Measurements from ENCODE around the gene POU2AF1.

POU2AF1 gene

DNA sequence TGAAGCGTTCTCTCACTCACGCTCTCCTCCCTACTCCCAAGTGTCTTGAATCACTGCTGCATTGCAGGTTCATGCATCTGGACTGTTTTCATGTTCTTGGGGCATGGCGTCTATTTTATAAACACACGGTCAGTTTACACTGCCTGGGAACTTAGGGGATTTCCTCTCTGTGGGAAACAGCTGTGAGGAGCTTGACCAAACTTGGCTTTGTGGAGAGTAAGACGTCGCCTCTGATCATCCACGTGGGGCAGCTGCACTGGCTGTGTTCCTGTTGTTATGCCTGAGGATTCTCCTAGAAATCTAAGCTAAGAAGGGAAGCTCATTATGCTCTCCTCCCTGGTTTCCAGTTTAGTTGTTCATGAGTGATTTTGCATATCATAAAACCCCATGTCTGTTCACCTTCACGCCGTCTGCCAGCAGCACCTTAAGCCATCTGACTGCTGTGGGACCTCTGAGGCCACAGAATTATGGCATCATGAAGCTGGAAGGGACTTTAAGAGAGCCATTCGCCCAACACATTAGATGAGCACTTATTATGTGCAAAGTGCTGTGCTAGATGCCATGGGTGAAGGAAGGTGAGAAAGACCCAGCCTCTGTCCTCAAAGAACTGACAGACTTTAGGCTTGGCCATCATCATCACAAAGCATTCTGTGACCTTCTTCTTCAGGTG, 38.8 kb upstream of the POU2AF1 start:
- no peaks in the 10 kb centered on the region for H3K27me3 ChIP-seq (ENCODE audit: control insufficient read depth, insufficient read depth, low read length)
- no peak overlapping the region for H3K27ac ChIP-seq (ENCODE audit: low read length)
- no peak overlapping the region for H3K4me3 ChIP-seq (ENCODE audit: low read length)
- no peaks in the 10 kb centered on the region for H3K4me1 ChIP-seq (ENCODE audit: control insufficient read depth, low read depth, low read length)
- no peaks in the 10 kb centered on the region for H3K9me3 ChIP-seq (ENCODE audit: control insufficient read depth, low read depth, low read length)
- no peaks in the 10 kb centered on the region for H3K36me3 ChIP-seq (ENCODE audit: control insufficient read depth, low read depth, low read length)
- no peak overlapping the region for H3K9ac ChIP-seq (ENCODE audit: low read length)

- H3K27ac ChIP-seq (ENCODE audit: low read length), result no peak overlapping the region
Measured at GRCh38 chr11:111417011-111417765, 38.1 kb upstream of the POU2AF1 start.

DNA sequence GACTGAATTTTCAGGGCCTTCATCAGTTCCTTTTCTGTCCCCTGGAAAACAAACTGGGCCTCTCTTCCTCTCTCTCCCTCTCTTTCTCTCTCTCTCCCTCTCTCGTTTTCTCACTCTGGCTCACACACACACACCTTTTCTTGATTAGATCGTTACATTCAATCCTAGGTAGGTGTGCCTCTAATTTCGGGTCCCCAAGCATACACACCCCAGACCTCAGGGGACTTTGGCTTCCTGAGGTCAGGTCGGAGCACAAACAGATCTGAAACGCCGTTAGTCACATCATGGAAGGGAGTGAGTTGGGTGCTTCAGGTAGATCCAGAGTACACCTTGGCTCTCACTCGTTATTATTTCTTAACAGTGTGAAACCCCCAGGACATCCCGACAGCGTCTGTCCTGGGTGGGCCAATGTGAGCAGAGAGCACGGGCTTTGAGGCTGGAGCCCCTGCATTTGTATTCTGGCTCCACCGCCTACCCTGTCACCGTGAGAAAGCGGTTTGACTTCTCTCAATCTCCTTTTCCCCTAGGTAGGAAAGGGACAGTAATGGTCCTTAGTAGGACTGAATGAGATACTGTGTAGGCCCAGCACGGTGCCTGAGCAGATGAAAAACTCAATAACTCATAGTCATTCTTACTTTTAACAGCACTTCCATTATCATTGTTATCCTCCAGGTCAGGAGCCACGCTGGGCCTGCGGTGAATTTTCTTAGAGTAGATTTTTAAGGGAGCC, 37.3 kb upstream of the POU2AF1 start:
- H3K36me3 ChIP-seq (ENCODE audit: control insufficient read depth, low read depth, low read length), result no peaks in the 10 kb centered on the region
- H3K9me3 ChIP-seq (ENCODE audit: control insufficient read depth, low read depth, low read length), result no peaks in the 10 kb centered on the region
- H3K27me3 ChIP-seq (ENCODE audit: control insufficient read depth, insufficient read depth, low read length), result no peaks in the 10 kb centered on the region
- H3K4me1 ChIP-seq (ENCODE audit: control insufficient read depth, low read depth, low read length), result no peaks in the 10 kb centered on the region
- H3K4me3 ChIP-seq (ENCODE audit: low read length), result no peak overlapping the region
- H3K9ac ChIP-seq (ENCODE audit: low read length), result no peak overlapping the region
- H3K27ac ChIP-seq (ENCODE audit: low read length), result no peak overlapping the region

More at GRCh38 chr11:111417011-111417765, 38.1 kb upstream of the POU2AF1 start:
- Histone ChIP-seq H3K9me3 (ENCODE audit: control insufficient read depth, low read depth, low read length) (no peaks in the 10 kb centered on the region), H3K4me1 (ENCODE audit: control insufficient read depth, low read depth, low read length) (no peaks in the 10 kb centered on the region), H3K36me3 (ENCODE audit: control insufficient read depth, low read depth, low read length) (no peaks in the 10 kb centered on the region), H3K9ac (ENCODE audit: low read length) (no peak overlapping the region), H3K4me3 (ENCODE audit: low read length) (no peak overlapping the region), H3K27me3 (ENCODE audit: control insufficient read depth, insufficient read depth, low read length) (no peaks in the 10 kb centered on the region)

GRCh38 chr11:111414936-111415335, 35.9 kb upstream of the POU2AF1 start:
- H3K27me3 ChIP-seq (ENCODE audit: control insufficient read depth, insufficient read depth, low read length), result no peaks in the 10 kb centered on the region
- no peak overlapping the region for H3K9ac ChIP-seq (ENCODE audit: low read length)
- H3K4me1 ChIP-seq (ENCODE audit: control insufficient read depth, low read depth, low read length), result no peaks in the 10 kb centered on the region
- H3K27ac ChIP-seq (ENCODE audit: low read length), result no peak overlapping the region
- H3K4me3 ChIP-seq (ENCODE audit: low read length), result no peak overlapping the region
- no peaks in the 10 kb centered on the region for H3K36me3 ChIP-seq (ENCODE audit: control insufficient read depth, low read depth, low read length)
- no peaks in the 10 kb centered on the region for H3K9me3 ChIP-seq (ENCODE audit: control insufficient read depth, low read depth, low read length)

DNA sequence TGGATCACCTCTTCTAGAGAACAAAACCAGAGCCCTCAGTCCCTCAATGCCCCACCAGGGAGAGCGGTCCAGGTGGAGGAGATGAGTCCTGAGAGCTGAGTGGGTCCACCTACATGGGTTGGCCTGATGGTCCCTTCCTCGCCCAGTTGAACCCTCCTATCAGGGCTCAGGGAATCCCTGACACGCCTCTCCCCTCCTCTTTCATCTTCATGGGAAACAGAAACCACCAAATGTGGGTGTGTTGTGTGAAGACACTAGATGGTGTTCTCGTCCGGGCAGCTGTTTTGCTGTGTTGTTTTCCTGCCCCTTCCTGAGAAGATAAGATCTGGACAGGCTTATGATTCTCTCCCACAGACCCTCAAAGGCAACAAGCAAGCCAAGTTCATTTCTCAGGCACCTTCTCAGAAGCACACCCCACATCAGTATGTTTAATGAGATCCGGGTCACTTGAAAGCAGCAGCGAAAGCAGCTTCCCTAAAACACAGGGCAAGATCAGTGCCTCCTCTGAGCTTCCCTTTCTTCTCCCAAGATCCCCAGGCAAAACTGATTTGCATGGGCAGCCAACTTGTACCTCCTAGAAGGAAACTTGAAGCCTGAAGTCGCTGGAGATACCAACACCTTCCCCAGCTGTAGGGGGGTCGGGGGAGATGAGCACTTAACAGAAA, 35.3 kb upstream of the POU2AF1 start:
- no peak overlapping the region for H3K9ac ChIP-seq (ENCODE audit: low read length)
- H3K4me1 ChIP-seq (ENCODE audit: control insufficient read depth, low read depth, low read length), result no peaks in the 10 kb centered on the region
- no peaks in the 10 kb centered on the region for H3K36me3 ChIP-seq (ENCODE audit: control insufficient read depth, low read depth, low read length)
- H3K27me3 ChIP-seq (ENCODE audit: control insufficient read depth, insufficient read depth, low read length), result no peaks in the 10 kb centered on the region
- H3K4me3 ChIP-seq (ENCODE audit: low read length), result no peak overlapping the region
- no peaks in the 10 kb centered on the region for H3K9me3 ChIP-seq (ENCODE audit: control insufficient read depth, low read depth, low read length)
- H3K27ac ChIP-seq (ENCODE audit: low read length), result no peak overlapping the region

GRCh38 chr11:111413849-111414248, 34.8 kb upstream of the POU2AF1 start:
- no peaks in the 10 kb centered on the region for H3K4me1 ChIP-seq (ENCODE audit: control insufficient read depth, low read depth, low read length)
- no peak overlapping the region for H3K27ac ChIP-seq (ENCODE audit: low read length)
- H3K9me3 ChIP-seq (ENCODE audit: control insufficient read depth, low read depth, low read length), result no peaks in the 10 kb centered on the region
- H3K27me3 ChIP-seq (ENCODE audit: control insufficient read depth, insufficient read depth, low read length), result no peaks in the 10 kb centered on the region
- H3K36me3 ChIP-seq (ENCODE audit: control insufficient read depth, low read depth, low read length), result no peaks in the 10 kb centered on the region
- no peak overlapping the region for H3K9ac ChIP-seq (ENCODE audit: low read length)
- H3K4me3 ChIP-seq (ENCODE audit: low read length), result no peak overlapping the region

DNA sequence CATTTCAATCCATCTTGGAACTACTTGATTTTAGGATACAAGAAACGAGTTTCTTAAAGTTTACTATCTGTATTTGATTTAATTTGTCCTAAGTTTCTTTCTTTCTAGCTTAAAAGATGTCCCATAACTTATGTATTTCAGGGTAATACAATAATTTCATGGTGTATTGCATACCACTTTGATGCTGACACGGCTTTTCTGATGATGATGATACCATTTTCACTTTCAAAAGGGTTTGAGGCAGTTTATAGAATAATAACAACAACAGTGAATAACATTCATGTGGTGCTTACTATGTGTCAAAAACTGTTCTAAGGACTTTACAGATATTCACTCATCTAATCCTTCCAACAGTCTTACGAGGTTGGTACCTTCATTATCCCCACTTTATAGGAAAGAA, 33.2 kb upstream of the POU2AF1 start:
- Histone ChIP-seq H3K36me3 (ENCODE audit: control insufficient read depth, low read depth, low read length) (no peaks in the 10 kb centered on the region), H3K27ac (ENCODE audit: low read length) (no peak overlapping the region), H3K27me3 (ENCODE audit: control insufficient read depth, insufficient read depth, low read length) (no peaks in the 10 kb centered on the region), H3K9me3 (ENCODE audit: control insufficient read depth, low read depth, low read length) (no peaks in the 10 kb centered on the region), H3K4me3 (ENCODE audit: low read length) (no peak overlapping the region), H3K4me1 (ENCODE audit: control insufficient read depth, low read depth, low read length) (no peaks in the 10 kb centered on the region), H3K9ac (ENCODE audit: low read length) (no peak overlapping the region)

DNA sequence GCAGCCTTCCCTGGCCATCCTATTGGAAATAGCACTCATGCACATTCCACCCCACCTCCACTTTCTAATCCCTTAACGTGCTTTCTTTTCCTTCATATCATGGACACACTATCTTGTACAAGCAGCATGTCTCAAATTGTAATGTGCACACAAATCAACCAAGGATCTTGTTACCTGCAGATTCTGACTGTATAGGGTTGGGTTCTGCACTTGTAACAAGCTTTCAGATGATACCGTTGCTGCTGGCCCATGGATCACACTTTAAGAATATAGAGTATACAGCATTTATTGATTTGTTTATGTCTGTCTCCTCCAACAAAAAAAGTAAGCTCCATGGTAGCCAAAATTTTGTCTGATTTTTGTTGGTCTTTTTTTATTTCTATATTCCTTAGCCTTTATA, 32.4 kb upstream of the POU2AF1 start:
- H3K9ac ChIP-seq (ENCODE audit: low read length), result no peak overlapping the region

GRCh38 chr11:111410951-111411350, 31.9 kb upstream of the POU2AF1 start:
- Histone ChIP-seq H3K9me3 (ENCODE audit: control insufficient read depth, low read depth, low read length) (no peaks in the 10 kb centered on the region), H3K27ac (ENCODE audit: low read length) (no peak overlapping the region), H3K36me3 (ENCODE audit: control insufficient read depth, low read depth, low read length) (no peaks in the 10 kb centered on the region), H3K9ac (ENCODE audit: low read length) (no peak overlapping the region), H3K4me1 (ENCODE audit: control insufficient read depth, low read depth, low read length) (no peaks in the 10 kb centered on the region), H3K27me3 (ENCODE audit: control insufficient read depth, insufficient read depth, low read length) (no peaks in the 10 kb centered on the region), H3K4me3 (ENCODE audit: low read length) (no peak overlapping the region)

More for the DNA sequence above, 32.4 kb upstream of the POU2AF1 start:
- Histone ChIP-seq H3K27ac (ENCODE audit: low read length) (no peak overlapping the region), H3K4me1 (ENCODE audit: control insufficient read depth, low read depth, low read length) (no peaks in the 10 kb centered on the region), H3K9me3 (ENCODE audit: control insufficient read depth, low read depth, low read length) (no peaks in the 10 kb centered on the region), H3K4me3 (ENCODE audit: low read length) (no peak overlapping the region), H3K27me3 (ENCODE audit: control insufficient read depth, insufficient read depth, low read length) (no peaks in the 10 kb centered on the region), H3K36me3 (ENCODE audit: control insufficient read depth, low read depth, low read length) (no peaks in the 10 kb centered on the region)

DNA sequence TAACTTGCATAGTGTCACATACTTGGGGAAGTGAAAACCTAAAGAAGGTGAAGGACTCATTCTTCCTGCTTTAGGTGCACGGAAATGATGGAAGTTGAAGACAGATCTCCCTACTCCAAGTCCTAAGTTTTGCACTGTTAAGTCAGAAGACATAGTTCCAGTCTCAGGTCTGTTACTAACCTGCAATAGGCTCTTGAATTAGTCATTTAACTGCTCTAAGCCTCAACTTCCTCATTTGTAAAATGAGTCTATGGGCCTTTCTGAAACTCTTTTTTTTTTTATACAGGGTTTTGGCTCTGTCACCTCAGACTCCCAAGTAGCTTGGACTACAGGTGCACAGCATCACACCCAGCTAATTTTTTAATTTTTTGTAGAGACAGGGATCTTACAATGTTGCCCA, 30.8 kb upstream of the POU2AF1 start:
- no peak overlapping the region for H3K27ac ChIP-seq (ENCODE audit: low read length)
- no peak overlapping the region for H3K9ac ChIP-seq (ENCODE audit: low read length)
- no peaks in the 10 kb centered on the region for H3K4me1 ChIP-seq (ENCODE audit: control insufficient read depth, low read depth, low read length)
- H3K9me3 ChIP-seq (ENCODE audit: control insufficient read depth, low read depth, low read length), result no peaks in the 10 kb centered on the region
- H3K27me3 ChIP-seq (ENCODE audit: control insufficient read depth, insufficient read depth, low read length), result no peaks in the 10 kb centered on the region
- no peak overlapping the region for H3K4me3 ChIP-seq (ENCODE audit: low read length)
- no peaks in the 10 kb centered on the region for H3K36me3 ChIP-seq (ENCODE audit: control insufficient read depth, low read depth, low read length)
